GM23338 (cell line): ENCODE data around the gene LRRC75B.

Source experiments
- CTCF ChIP-seq, 2 experiments: fragments of 200-600 bp in 1 of 2; sonication (generic) in 1 of 2; conservative IDR thresholded peaks; 2 replicates each; pipeline versions ENCODE4 v1.5.1 to v1.6.1; 2016 to 2017; ENCODE audit warnings: antibody characterized with exemption in 2 of 2, low read depth in 2 of 2, mild to moderate bottlenecking in 2 of 2, moderate library complexity in 1 of 2
- EZH2phosphoT487 ChIP-seq: fragments of 200-600 bp; sonication (generic); IDR thresholded peaks from one replicate; pipeline ENCODE4 v1.8.1; 2018; ENCODE audit warnings: antibody characterized with exemption; ENCODE audit not compliant: unreplicated experiment
- POLR2AphosphoS5 ChIP-seq: IDR thresholded peaks from 2 replicates; pipeline ENCODE4 v1.6.1; 2016; ENCODE audit warnings: antibody characterized with exemption, low read depth

- TF ChIP-seq POLR2AphosphoS5: no peak
- no peak for TF ChIP-seq CTCF (conservative IDR thresholded peaks at IDR 0.05; ENCODE audit: low read depth in 2 of 2)
- no peak for TF ChIP-seq EZH2phosphoT487
Observed at GRCh38 chr22:24580276-24580675, 12.6 kb downstream of the LRRC75B start.
